Spleen (tissue), 7 donors: ENCODE measurements around the gene SH2D5.

Experiments
- CTCF ChIP-seq, 11 experiments: fragments of 200-600 bp in 7 of 11; fragments of 450-650 bp in 4 of 11; sonication (generic) in 4 of 11; IDR thresholded peaks in 8 of 11; conservative IDR thresholded peaks in 3 of 11; 1 replicate in 7 of 11; 2 replicates in 4 of 11; pipeline versions ENCODE4 v1.4.0 to v1.8.0; 2016 to 2021; ENCODE audit warnings: antibody characterized with exemption in 11 of 11, inconsistent platforms in 4 of 11, mild to moderate bottlenecking in 1 of 11
- POLR2A ChIP-seq, 3 donors: fragments of 450-650 bp; IDR thresholded peaks; one replicate each; pipeline ENCODE4 v1.5.1; 2017; ENCODE audit warnings: antibody characterized with exemption in 3 of 3, mild to moderate bottlenecking in 1 of 3
- POLR2AphosphoS5 ChIP-seq, 3 donors: sonication (generic); formaldehyde crosslinking; IDR thresholded peaks; one replicate each; pipeline ENCODE4 v1.5.1; 2017; ENCODE audit warnings: antibody characterized with exemption in 3 of 3
- donor health status: DM: no; HTN: no; CAD: no; lungs with moderate emphysema.
- donor health status: DM: no; HTN: no; CAD: no.
- donor health status: DM: no; HTN: no; CAD: no.

- TF ChIP-seq CTCF (IDR thresholded peaks at IDR 0.05 in 8 of 11, conservative IDR thresholded peaks at IDR 0.05 in 3 of 11): no peak
- no peak for TF ChIP-seq POLR2AphosphoS5 (IDR thresholded peaks at IDR 0.05)
- TF ChIP-seq POLR2A (IDR thresholded peaks at IDR 0.05): no peak
Measured at GRCh38 chr1:20771780-20772179, 39.3 kb upstream of the SH2D5 start.
